HK-2 (cell line): ENCODE measurements around the gene HTR3C.
"Not testable (repeated sequence)": the region's sequence is repeated elsewhere in the genome, so short reads cannot be mapped to it uniquely, and the experiment has no call there.

Experiments used
- DNase-seq: peaks from one replicate; pipeline ENCODE4 v3.0.0-alpha.2; 2018; ENCODE audit not compliant: unreplicated experiment

The HTR3C gene

DNA sequence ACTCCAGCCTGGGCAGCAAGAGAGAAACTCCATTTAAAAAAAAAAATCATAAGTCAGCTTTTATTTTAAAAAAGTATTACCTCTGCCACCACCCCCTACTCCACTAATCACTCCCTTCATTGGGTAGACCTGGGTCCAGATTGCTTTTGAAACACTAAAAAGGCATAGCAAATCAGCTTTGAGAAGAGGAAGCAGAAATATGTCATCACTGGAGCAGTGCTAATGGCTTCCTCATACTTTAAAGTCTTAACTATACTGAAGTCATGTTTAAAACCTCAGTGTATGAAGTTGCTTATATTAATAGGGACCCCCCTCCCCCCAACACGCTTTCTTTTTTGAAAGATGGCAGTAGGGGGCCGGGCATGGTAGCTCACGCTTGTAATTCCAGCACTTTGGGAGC, 22.3 kb upstream of the HTR3C start:
- DNase-seq, result no peak

DNA sequence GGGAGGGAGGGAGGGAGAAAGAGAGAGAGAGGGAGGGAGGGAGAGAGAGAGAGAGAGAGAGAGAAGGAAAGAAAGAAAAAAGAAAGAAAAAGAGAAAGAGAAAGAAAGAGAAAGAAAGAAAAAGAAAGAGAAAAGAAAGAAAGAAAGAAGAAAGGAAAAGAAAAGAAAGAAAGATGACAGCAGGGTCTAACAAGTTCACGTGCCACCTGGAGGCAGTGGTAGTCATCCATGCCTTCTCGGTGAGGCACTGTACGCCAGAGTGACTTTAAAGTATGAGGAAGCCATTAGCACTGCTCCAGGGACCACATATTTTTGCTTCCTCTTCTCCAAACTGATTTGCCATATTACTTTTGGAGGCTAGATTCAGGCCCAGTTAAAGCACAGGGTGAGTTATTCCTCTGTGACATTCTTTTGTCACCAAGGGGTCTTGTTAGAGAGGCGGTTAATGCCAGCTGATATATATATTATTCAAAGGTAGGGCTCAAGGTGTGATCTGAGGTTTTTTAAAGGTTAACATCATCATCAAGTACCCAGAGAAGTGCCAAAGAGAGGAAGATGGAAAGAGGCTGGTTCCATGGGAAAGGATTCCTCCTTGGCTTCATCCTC, 21.6 kb upstream of the HTR3C start, which contains the start of gene HTR3D:
TSS of gene HTR3D (plus strand) at position 556 of the 606 bp plus-strand sequence. CDS start at position 556, 0 bp downstream.
- DNase-seq, result peak; percentile 52

GRCh38 chr3:184037816-184038215, 15.0 kb upstream of the HTR3C start:
- DNase-seq, result no peak

DNA sequence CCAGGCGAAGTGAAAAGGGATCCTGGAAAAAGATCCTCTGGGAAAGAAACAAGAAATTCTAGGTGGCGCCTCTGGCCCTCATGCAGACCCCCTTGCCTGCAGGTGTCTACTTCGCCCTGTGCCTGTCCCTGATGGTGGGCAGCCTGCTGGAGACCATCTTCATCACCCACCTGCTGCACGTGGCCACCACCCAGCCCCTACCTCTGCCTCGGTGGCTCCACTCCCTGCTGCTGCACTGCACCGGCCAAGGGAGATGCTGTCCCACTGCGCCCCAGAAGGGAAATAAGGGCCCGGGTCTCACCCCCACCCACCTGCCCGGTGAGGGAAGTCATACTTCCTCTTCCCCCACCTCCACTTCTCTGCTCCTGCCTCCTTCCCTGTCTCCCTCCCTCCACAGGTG, 14.5 kb upstream of the HTR3C start:
- not testable (repeated sequence) for DNase-seq

DNA sequence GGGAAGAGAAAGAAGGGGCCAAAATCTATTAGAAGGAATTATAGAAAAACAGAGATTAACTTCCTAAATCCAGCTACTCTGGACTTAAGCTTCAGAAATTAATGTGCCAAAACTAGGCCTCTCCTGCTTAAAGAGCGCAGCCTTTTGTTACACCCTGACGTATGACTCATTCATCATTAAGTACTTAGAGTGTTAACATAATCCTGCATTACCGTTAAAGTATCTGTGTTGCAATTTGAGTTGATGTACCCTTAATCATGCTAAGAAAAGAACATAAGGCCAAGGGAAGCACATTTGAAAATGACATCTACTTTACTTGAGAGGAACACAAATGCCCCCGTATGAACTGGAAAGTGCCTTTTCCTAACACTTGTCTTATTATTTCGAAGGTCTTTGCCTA, 13.4 kb upstream of the HTR3C start:
- no peak for DNase-seq

DNA sequence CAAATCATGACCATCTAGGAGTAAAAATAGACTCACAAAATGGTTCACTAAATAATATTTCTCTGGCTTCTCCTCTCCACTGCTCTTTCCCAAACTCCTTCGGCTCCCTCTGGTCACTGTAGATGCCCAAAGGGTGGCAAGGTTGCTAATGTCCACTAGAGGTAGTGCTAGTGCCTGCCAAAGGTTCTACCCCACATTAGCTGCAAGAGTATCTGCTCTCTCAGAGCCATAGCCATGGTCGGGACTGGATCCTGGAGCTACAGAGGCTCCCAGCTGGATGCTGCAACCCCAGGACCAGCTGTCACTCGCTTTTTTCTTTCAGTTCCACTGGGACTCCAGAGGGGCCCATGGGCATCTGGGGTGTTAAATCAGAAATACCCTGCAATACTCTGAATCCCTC, 12.8 kb upstream of the HTR3C start:
- DNase-seq, result peak; percentile 26

GRCh38 chr3:184042617-184043016, 10.2 kb upstream of the HTR3C start:
- no peak for DNase-seq

GRCh38 chr3:184045995-184046394, 6.9 kb upstream of the HTR3C start:
- no peak for DNase-seq

DNA sequence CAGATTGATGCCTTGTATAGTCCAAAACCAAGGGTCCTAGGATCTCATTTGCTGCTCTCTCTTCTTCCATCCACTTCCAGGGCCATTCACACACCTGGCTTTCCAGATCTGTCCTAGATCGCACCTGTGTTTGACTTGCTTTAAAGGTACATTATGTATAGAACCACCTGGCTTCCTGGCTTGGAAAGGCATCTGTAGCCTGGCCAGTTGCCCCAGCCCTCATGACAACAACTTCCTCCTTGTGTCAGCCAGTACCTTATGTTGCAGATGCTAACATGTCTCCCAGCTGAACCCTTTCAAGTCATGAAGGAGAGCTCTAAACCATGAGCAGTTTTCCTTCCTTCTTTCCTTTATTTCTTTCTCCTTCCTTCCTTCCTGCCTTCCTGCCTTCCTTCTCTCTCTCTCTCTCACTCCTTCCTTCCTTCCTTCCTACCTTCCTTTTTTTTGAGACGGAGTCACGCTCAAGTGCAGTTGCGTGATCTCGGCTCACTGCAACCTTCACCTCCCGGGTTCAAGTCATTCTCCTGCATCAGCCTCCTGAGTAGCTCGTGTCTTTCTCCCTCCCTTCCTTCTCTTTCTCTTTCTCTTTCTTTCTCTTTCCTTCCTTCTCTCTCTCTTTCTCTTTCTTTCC, 2.5 kb upstream of the HTR3C start:
- DNase-seq, result no peak

DNA sequence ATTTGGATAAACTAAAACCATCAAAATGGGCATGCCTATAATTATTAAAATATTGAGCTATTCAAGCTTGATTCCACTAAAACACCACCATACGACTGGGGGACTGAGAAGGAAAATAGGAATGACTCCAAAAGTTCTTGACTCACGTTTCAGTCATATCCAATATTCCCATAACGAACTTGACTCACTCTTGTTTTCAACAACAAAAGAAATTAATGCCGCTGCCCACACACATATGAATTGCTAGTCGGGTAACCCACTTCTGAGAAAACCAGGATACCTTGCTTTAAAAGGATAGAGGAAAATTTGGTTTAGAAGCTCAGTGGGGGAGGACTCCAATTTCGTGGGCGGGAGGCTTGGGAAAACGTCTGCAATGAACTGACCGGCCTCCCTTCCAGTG, 5.2 kb downstream of the HTR3C start:
- DNase-seq, result no peak

DNA sequence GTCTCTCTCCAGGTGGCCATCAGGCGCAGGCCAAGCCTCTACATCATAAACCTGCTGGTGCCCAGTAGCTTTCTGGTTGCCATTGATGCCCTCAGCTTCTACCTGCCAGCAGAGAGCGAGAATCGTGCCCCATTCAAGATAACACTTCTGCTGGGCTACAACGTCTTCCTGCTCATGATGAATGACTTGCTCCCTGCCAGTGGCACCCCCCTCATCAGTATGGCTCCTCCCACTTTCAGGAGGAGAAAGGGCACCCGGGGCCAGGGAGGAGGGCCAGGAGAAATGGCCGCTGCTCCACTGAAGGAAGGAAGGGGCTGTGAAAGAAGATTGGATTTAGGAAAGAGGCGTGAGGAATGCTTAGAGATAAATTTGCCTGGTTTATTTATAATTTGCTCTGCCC, 6.6 kb downstream of the HTR3C start:
- DNase-seq, result no peak

DNA sequence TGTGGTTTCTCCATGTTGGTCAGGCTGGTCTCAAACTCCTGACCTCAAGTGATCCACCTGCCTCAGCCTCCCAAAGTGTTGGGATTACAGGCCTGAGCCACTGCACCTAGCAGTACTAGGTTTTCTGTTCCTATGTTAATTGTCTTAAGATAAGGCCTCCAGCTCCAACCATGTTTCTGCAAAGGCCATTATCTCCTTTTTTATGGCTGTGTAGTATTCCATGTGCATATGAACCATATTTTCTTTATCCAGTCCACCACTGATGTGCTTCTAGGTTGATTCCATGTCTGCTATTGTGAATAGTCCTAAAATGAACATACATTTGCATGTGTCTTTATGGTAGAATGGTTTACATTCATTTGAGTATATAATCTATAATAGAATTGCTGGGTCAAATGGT, 9.8 kb downstream of the HTR3C start:
- no peak for DNase-seq

- no peak for DNase-seq
Observed at GRCh38 chr3:184066211-184066610, 13.4 kb downstream of the HTR3C start.

DNA sequence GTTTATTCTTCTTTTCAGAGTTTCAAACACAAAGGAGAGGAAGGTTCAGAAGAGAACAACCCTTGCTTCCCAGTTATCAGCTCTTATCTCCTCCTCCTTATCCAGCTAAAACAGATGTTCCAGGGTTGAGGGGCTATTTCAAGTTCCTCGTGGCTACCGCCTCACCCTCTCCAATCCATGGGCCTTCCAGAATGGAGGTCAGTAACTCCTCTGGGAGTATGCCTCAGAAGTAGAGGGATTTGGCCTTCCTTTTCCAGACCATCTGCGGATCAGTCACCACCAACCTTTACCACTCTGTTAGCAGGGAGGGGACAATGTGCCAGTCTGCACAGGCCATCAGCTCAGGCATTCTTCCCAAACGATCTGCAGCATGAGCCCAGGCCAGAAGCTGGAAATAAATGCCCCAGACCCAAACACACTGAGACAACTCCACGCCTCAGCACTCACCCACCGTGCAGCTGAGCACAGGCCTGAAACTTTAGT, 14.8 kb downstream of the HTR3C start:
- DNase-seq, result no peak

GRCh38 chr3:184068344-184068743, 15.5 kb downstream of the HTR3C start:
- DNase-seq, result no peak

- not testable (repeated sequence) for DNase-seq
Observed at GRCh38 chr3:184071142-184071541, 18.3 kb downstream of the HTR3C start.

DNA sequence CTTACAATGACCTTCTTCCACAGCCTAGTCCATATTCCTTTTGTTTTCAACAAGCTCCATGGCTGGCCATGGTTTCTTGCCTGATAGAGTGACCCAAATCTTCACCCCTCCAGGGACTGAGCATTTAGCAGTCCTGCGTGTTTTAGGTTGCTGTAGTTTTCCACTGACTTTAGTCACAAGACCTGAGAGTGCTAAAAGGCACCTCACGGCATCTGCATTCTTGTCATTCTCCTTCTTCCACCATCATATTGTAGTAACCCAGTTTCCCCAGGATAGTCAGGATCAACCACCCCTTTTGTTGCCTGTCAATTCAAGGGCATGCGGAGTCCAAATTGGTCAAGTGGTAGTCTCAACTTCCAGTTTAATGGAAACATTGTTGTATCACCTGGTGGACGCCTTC, 20.8 kb downstream of the HTR3C start:
- DNase-seq, result no peak

GRCh38 chr3:184075901-184076300, 23.1 kb downstream of the HTR3C start:
- no peak for DNase-seq

DNA sequence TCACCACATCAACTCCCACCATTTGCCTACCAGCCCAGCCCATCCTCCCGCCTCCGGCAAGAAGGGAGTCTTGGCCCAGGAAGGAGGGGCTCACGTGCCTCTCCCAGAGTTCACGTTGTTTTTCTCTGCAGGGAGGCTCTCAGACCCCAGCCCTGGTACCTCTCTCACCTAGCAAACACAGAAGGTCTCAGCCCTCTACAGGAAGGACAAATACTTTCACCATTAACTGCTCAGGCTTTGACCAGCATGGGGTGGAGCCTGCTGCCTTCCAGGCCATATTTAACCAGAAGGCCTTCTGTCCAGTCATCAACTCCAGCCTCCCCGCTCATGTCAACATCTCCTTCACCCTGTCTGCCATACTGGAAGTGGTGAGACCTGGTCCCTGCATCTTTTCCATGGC, 25.0 kb downstream of the HTR3C start:
- DNase-seq, result no peak

DNA sequence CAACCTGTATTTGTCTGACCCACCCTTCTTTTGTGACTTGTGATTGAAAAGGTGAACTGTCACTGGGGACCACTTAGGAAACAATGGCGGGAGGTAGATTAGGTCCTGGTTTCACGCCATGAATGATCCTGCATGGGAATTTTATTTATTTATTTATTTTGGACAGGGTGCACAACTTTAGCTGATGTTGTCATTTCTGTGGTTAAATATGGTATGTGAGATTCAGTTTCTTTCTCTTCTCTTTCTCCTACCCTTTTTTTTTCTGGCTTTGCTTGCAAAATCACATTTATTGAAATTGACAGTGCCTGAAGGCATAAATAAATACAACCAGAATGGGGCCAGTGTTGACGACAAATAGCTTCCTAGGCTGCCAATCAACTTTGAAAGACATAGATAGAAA, 26.0 kb downstream of the HTR3C start:
- DNase-seq, result no peak

DNA sequence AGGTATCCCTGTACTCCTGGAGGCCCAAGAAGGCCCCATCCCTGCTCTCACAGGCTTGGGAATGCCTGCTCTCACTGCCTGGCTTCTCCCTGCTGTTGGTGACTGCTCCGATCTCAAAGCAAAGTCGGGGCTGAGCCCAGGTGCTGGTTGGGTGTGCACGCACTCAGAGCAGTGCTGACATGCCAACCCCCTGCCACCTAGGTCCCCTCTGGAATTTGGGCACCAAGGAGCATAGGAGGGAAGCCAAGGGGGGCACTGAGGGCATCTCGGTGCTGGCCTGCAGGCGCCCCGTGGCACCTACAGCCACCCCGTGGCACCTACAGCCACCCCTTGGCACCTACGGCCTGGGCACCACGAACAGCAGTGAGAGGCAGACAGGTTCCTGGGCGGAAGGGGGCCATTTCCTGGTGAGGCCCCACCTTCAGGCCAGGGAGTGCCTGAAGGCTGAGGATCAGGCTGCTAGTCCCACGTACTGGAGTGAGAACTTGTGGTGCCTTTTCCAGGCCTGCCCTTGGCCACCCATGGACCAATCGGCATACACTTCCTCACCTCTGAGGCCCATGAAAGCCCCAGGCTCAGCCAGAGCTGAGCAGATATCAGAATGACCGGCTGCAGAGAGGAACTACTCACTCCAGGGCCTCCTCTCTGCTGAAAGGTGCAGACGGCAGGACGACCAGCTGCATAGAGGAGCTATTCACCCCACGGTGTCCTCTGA, 28.4 kb downstream of the HTR3C start:
- no peak for DNase-seq

GRCh38 chr3:184082034-184082433, 29.2 kb downstream of the HTR3C start:
- DNase-seq, result no peak

GRCh38 chr3:184082465-184082864, 29.6 kb downstream of the HTR3C start:
- DNase-seq, result no peak
